Activated CD8-positive, alpha-beta T cell treated with anti-CD3 and anti-CD28 coated beads, Interleukin-2, amount 10 ng/mL, durations not matched to agents 7 days and 5 days (primary cell): ENCODE results near the gene WDR36. TPM values are rescaled to one million over a fixed set of nuclear protein-coding genes. Genes with fewer than 3 reads are reported as not detected.

Source experiments
- ATAC-seq: fragments of 150-1000 bp; cut with Tn5 transposase; one replicate; pipeline ENCODE4 v1.10.0; 2021; ENCODE audit warnings: moderate library complexity
- CTCF ChIA-PET: fragments of 350-600 bp; sonication (Branson Sonifier 250); formaldehyde crosslinking; loops from one replicate; lab custom pipeline; 2021; ENCODE audit warnings: antibody characterized with exemption; lab: Charles Lee
- POLR2A ChIA-PET: fragments of 350-600 bp; sonication (Branson Sonifier 250); formaldehyde crosslinking; loops from one replicate; lab custom pipeline; 2021; ENCODE audit warnings: antibody characterized with exemption; lab: Charles Lee
- DNase-seq: peaks from one replicate; pipeline ENCODE4 v3.0.0-alpha.2; 2020
- H3K27ac Mint-ChIP-seq: one replicate; pipeline ENCODE4 v1.8.0; 2021; ENCODE audit warnings: mild to moderate bottlenecking, mixed read lengths
- H3K27me3 Mint-ChIP-seq: one replicate; pipeline ENCODE4 v1.8.0; 2021; ENCODE audit warnings: low read depth, mixed read lengths
- H3K36me3 Mint-ChIP-seq: one replicate; pipeline ENCODE4 v1.8.0; 2021; ENCODE audit warnings: low read depth, mixed read lengths
- H3K4me1 Mint-ChIP-seq: one replicate; pipeline ENCODE4 v1.8.0; 2021; ENCODE audit warnings: low read depth, mixed read lengths
- H3K4me3 Mint-ChIP-seq: one replicate; pipeline ENCODE4 v1.8.0; 2021; ENCODE audit warnings: mild to moderate bottlenecking, mixed read lengths
- H3K9me3 Mint-ChIP-seq: one replicate; pipeline ENCODE4 v1.8.0; 2022; ENCODE audit warnings: mixed read lengths; ENCODE audit not compliant: insufficient read depth
- total RNA-seq, 2 experiments: library from RNA; stranded (reverse); gene quantifications; one replicate each; pipeline ENCODE4 v1.2.3, GENCODE V29; 2021

Gene WDR36
- total RNA-seq: 10 to 100 TPM; 29.5 to 37.6 TPM

GRCh38 chr5:111092062-111092853 lies at the start of gene WDR36:
TSS of gene WDR36 (plus strand) at chr5:111092348. CDS start at chr5:111092457, 109 bp downstream.
- ChIA-PET POLR2A (interaction anchor here (0.6 to 1.0 kb wide), 4 partner anchors 133 to 1069 kb away, joined by 3 read pairs; no protein-coding TSS in a partner anchor), CTCF (interaction anchor here (0.8 to 2.3 kb wide), 7 partner anchors 9 to 440 kb away, joined by 3 to 8 read pairs (median 3); no protein-coding TSS in a partner anchor)
- peaks cover 14% of the 10 kb centered on the region for H3K36me3 Mint-ChIP-seq
- H3K4me3 Mint-ChIP-seq: peak within 1 kb of the TSS; percentile 97
- H3K27ac Mint-ChIP-seq: peak within 1 kb of the TSS; percentile 92
- H3K27me3 Mint-ChIP-seq: peaks cover 2% of the 10 kb centered on the region
- no peaks in the 10 kb centered on the region for H3K9me3 Mint-ChIP-seq
- DNase-seq (peak; percentile 91), ATAC-seq (peak; percentile 95)
- H3K4me1 Mint-ChIP-seq: peaks cover 27% of the 10 kb centered on the region

- Mint-ChIP-seq H3K4me3 (no peak overlapping the region), H3K9me3 (no peaks in the 10 kb centered on the region), H3K27ac (no peak overlapping the region), H3K36me3 (no peaks in the 10 kb centered on the region), H3K27me3 (peaks cover 4% of the 10 kb centered on the region), H3K4me1 (no peaks in the 10 kb centered on the region)
- ChIA-PET POLR2A (no interaction called here), CTCF (no interaction called here)
- DNase-seq (no peak), ATAC-seq (no peak)
Observed at GRCh38 chr5:111043712-111044506, 48.2 kb upstream of the WDR36 start.

DNA sequence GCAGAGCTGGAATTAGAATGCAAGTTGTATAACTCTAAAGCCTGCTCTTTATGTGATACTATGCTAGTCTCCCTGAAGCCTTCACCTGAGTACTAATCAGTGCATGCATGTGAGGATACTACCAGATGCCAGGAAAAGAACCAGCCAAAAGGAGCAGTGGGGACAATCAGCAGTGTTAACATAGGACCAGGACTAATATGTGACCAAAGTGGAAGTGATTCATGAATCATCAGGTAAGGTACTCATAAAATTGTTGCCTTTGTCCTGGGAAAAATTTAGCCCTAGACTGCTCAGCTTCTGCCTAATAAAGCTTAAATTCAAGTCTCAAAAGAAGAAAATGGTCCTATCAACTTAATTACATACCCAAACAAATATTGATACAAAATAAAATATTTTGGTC lies 34.1 kb upstream of the WDR36 start:
- DNase-seq: no peak
- CTCF ChIA-PET: no interaction called here
- Mint-ChIP-seq H3K4me3 (no peak overlapping the region), H3K27me3 (peaks cover 17% of the 10 kb centered on the region), H3K4me1 (no peaks in the 10 kb centered on the region), H3K36me3 (no peaks in the 10 kb centered on the region), H3K27ac (no peak overlapping the region), H3K9me3 (peaks cover 4% of the 10 kb centered on the region)
- POLR2A ChIA-PET: no interaction called here
- no peak for ATAC-seq

- ATAC-seq (no peak), DNase-seq (no peak)
- Mint-ChIP-seq H3K27ac (no peak overlapping the region), H3K4me1 (no peaks in the 10 kb centered on the region), H3K4me3 (no peak overlapping the region), H3K9me3 (peaks cover 4% of the 10 kb centered on the region), H3K27me3 (peaks cover 26% of the 10 kb centered on the region), H3K36me3 (no peaks in the 10 kb centered on the region)
- ChIA-PET POLR2A (no interaction called here), CTCF (no interaction called here)
Observed at GRCh38 chr5:111060169-111060568, 32.0 kb upstream of the WDR36 start.

DNA sequence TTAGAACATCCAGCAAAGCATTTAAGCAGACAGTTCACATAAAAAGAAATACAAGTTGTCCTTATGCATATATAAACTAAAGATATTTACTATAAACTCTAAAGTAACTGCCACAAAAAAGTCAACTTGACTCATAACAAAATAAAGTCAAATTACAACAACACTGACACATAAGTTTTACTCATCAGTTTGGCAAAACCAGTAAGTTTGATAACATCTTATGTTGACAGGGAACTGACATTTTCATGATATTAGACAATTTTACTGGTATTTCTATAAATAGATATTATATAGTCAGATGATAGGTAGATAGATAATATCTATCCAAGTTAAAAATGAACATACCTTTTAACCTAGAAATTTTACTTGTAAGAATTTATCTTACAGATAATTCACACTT lies 30.5 kb upstream of the WDR36 start:
- H3K4me1 Mint-ChIP-seq: no peaks in the 10 kb centered on the region
- H3K27ac Mint-ChIP-seq: no peak overlapping the region
- H3K9me3 Mint-ChIP-seq: peaks cover 4% of the 10 kb centered on the region
- ChIA-PET POLR2A (no interaction called here), CTCF (no interaction called here)
- no peak for ATAC-seq
- no peaks in the 10 kb centered on the region for H3K36me3 Mint-ChIP-seq
- H3K4me3 Mint-ChIP-seq: no peak overlapping the region
- no peak for DNase-seq
- peaks cover 33% of the 10 kb centered on the region for H3K27me3 Mint-ChIP-seq

GRCh38 chr5:111063709-111064322 lies 28.3 kb upstream of the WDR36 start:
- POLR2A ChIA-PET: no interaction called here
- H3K27ac Mint-ChIP-seq: no peak overlapping the region
- H3K4me3 Mint-ChIP-seq: no peak overlapping the region
- ATAC-seq: peak; percentile 33
- H3K4me1 Mint-ChIP-seq: no peaks in the 10 kb centered on the region
- H3K9me3 Mint-ChIP-seq: peaks cover 4% of the 10 kb centered on the region
- CTCF ChIA-PET: no interaction called here
- peaks cover 45% of the 10 kb centered on the region for H3K27me3 Mint-ChIP-seq
- no peaks in the 10 kb centered on the region for H3K36me3 Mint-ChIP-seq
- DNase-seq: no peak

DNA sequence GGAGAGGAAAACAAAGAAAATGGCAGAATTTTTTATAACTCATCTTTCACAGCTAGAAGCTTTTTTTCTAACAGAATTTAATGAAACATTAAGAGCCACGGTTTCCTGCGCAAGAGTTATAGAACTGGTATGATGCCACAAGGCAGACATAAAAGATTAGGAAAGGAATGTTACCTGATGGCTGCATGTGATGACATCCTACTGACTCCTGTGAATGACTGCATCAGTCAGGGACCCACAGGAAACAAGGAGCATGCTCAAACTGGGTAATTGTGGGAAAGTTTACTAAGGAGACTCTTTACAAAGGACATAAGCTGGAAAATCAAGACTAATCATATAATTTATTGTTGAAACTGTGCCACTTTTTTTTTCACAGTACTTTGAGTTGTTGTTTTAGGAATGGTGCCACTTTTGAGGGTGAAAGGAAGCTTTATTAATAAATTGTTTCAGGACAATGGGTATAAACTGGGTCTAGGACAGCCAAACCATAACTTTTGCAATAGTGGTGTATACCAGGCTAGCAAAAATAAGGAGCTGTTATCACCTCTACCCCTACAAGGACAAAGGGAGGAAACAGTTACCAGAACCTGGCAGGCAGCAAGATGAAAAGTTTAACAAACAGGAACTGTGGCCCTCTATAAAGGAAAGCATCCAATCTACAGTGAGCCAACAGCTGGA lies 25.7 kb upstream of the WDR36 start:
- H3K36me3 Mint-ChIP-seq: no peaks in the 10 kb centered on the region
- CTCF ChIA-PET: no interaction called here
- H3K9me3 Mint-ChIP-seq: no peaks in the 10 kb centered on the region
- no peak overlapping the region for H3K27ac Mint-ChIP-seq
- peaks cover 7% of the 10 kb centered on the region for H3K4me1 Mint-ChIP-seq
- POLR2A ChIA-PET: no interaction called here
- no peak for DNase-seq
- peaks cover 69% of the 10 kb centered on the region for H3K27me3 Mint-ChIP-seq
- no peak overlapping the region for H3K4me3 Mint-ChIP-seq
- ATAC-seq: no peak

DNA sequence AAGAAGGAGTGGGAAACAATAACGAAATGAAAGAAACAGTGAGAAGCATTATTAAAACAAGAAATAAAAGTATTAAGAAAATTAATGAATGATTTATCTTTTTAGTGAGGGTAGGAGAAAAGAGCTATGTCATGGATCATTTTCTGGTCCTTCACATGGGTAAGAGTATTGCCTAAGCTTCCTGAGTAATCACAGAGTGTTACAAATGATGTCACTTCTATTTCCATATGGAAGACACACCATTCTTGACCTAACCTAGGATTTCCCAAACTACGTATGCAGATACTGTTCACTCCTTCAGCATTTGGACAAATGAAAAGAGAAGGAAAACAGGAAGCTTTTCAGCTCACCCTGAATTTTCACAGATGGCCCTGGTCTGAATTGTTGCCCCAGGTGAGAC lies 23.9 kb upstream of the WDR36 start:
- ChIA-PET POLR2A (no interaction called here), CTCF (no interaction called here)
- peaks cover 12% of the 10 kb centered on the region for H3K4me1 Mint-ChIP-seq
- H3K27ac Mint-ChIP-seq: no peak overlapping the region
- no peak overlapping the region for H3K4me3 Mint-ChIP-seq
- no peaks in the 10 kb centered on the region for H3K9me3 Mint-ChIP-seq
- peaks cover under 1% of the 10 kb centered on the region for H3K36me3 Mint-ChIP-seq
- peaks cover 82% of the 10 kb centered on the region for H3K27me3 Mint-ChIP-seq
- DNase-seq (no peak), ATAC-seq (no peak)

GRCh38 chr5:111069839-111070238 lies 22.3 kb upstream of the WDR36 start:
- H3K36me3 Mint-ChIP-seq: peaks cover 3% of the 10 kb centered on the region
- ChIA-PET CTCF (no interaction called here), POLR2A (no interaction called here)
- no peaks in the 10 kb centered on the region for H3K9me3 Mint-ChIP-seq
- H3K4me3 Mint-ChIP-seq: no peak overlapping the region
- peaks cover 22% of the 10 kb centered on the region for H3K4me1 Mint-ChIP-seq
- DNase-seq (no peak), ATAC-seq (no peak)
- peaks cover 83% of the 10 kb centered on the region for H3K27me3 Mint-ChIP-seq
- H3K27ac Mint-ChIP-seq: no peak overlapping the region

DNA sequence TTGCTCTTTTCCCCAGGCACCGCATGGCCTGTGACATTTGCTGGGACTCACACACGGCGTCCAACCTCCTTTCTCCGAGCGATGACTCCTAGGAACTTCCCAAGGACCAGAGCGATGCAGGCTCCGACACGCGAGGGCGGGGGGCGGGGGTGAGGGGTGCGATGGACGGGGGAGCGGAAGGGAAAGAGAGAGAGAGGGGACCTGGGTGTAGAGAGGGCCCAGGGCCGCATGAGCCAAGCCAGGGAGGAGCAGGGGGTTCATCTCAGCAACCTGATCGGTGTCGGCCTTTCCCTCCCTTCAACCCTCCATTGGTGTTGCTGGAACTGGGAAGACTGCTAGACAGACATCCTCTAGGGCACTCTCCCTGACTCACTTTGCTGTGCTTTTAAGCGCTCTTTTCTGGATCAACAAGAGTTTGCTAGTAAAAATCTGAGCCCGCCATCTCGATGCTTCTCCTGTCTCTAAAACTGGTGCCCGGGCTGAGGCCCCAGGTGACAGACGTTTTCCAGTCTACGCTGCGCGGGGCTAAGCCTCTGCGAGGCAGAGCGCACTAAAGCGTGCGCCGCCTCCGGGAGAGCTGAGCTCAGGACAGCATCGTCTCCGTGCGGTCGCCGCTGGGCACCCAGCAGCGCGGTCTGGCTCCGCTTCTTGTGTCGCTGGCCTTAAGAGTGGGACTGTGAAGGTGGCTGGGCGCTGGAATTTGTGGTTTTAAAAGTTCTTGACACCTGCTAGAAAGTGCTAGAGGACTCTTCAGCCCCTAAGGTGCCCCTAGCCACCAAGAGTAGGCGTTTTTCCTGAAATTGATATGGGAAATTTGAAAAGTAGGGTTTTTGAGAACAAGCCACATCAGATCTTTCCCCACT lies 21.6 kb upstream of the WDR36 start:
- CTCF ChIA-PET: no interaction called here
- H3K36me3 Mint-ChIP-seq: peaks cover 3% of the 10 kb centered on the region
- H3K4me3 Mint-ChIP-seq: no peak overlapping the region
- no peaks in the 10 kb centered on the region for H3K9me3 Mint-ChIP-seq
- ATAC-seq: peak; percentile 47
- H3K27me3 Mint-ChIP-seq: peaks cover 85% of the 10 kb centered on the region
- peak; percentile 27 for DNase-seq
- peaks cover 22% of the 10 kb centered on the region for H3K4me1 Mint-ChIP-seq
- H3K27ac Mint-ChIP-seq: no peak overlapping the region
- POLR2A ChIA-PET: no interaction called here

DNA sequence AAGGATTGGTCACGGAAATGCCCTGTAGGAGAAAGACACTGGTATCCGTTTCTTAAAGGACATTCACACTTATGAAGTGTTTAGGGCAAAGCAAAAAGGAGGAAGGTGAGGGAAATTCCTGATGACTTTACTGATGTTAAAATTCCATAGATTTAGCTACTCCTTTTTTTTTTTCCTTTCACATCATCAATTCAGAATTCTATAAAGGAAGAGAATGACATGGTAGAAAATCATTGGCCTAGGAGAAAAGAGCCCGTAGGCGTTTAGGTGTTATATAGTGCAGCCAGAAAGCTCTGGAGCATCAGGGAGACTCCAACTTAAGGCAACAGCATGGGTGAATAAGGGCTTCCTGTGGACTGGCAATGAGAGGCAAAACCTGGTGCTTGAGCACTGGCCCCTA lies 20.7 kb upstream of the WDR36 start, which contains the start of gene TSLP:
Gene TSLP (plus strand): TSS at position 301 of the 400 bp plus-strand sequence. CDS start 178 bp downstream, outside the sequence.
- DNase-seq (no peak), ATAC-seq (no peak)
- Mint-ChIP-seq H3K27ac (no peak within 1 kb of the TSS), H3K4me3 (peak within 1 kb of the TSS; percentile 83), H3K9me3 (no peaks in the 10 kb centered on the region), H3K4me1 (peaks cover 22% of the 10 kb centered on the region), H3K36me3 (peaks cover 3% of the 10 kb centered on the region), H3K27me3 (peaks cover 78% of the 10 kb centered on the region)
- CTCF ChIA-PET: no interaction called here
- POLR2A ChIA-PET: no interaction called here
